COLO829 (cell line): ENCODE measurements around the gene EPB41L2.

Experiments
- DNase-seq: peaks from one replicate; pipeline ENCODE4 v3.0.0; 2012; ENCODE audit warnings: low spot score

The EPB41L2 gene

DNA sequence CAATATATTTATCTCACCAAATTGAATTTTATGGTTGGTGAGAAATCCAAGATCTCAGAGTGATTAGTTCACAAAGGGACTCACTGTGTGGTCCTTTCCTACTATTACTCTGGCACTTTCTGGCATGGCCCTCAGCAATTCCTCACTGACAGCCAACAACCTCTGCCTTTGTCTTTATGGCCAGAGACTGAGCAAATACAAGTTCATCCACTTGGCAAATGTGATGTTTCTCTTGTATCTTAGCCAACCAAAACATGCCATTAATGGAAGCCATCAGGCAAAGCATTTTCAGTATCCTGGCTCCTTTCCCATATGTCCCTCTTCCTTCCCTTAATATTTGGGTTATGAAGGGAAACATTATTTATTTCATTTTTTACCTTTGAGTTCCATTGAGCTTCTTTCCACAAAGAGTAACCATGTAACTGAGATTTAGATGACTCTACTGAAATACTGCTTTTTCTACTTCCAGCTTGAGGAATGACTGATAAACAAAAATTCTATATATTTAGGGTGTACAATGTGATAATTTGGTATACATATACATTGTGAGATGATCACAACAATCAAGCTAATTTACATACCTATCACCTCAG is 266.6 kb downstream of the EPB41L2 start:
- peak; percentile 75 for DNase-seq

DNA sequence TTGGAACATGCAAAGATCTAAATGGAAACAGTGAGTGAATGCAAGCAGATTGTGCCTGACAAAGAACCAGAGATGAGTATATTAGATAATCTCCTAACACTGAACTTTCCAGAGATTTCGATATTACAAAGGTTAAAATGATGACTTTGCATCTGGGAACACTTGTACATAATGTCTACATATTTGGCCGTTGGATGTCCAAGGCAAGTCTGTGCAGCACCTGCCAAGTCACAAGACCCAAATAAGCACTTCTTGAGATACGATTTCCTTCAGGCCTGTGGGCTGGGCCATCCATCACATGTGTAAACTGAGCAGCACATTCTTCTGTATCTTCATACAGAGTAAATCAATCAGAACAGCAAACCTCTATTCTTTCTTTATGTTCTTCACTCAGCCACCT is 268.3 kb downstream of the EPB41L2 start:
- DNase-seq = no peak

DNA sequence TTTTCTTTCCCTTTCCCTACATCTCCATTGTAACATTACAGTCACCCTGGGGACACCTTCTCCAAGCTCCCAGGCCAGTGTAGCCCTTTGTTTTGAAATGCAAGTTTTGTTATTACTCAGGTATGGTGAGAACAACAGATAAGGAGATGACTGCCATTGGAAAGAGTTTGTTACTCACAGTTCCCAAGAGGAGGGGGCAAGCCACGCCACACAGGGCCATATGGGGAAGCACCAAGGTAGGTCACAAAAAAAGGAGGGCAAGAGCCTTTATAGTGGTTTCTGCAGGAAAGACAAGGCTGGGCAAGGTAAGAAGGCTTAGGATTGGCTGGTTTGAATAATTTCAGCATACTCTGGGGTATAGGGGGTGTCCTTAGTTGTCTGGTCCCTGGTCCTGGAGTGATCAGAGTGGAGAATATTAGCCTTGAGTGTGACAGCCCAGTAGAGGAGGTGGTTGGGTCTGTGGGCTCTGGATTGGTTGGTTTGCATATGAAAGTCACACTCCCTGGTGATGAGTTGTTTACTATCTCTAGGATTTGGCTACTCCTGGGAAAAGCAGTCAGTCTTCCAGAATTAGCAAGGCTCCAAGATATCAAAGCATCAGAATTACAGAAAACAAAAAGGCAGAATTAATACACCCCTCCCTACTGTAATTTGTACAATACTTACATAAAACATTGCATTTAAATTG is 268.9 kb downstream of the EPB41L2 start:
- DNase-seq = no peak
